H9 (cell line): Measurements from ENCODE around the gene AS3MT. TPM values are rescaled to one million over a fixed set of nuclear protein-coding genes. Genes with fewer than 3 reads are reported as not detected.
A peak's percentile ranks its signal among the peaks of the same experiment; 100 is the strongest.

ENCODE experiments used
- DNase-seq: peaks from one replicate; pipeline ENCODE4 v3.0.0-alpha.2; 2017
- H2AFZ ChIP-seq: one replicate; pipeline ENCODE4 v1.6.1; 2013; ENCODE audit warnings: mild to moderate bottlenecking, low read length, control low read depth, moderate library complexity
- H2AK5ac ChIP-seq: 2 replicates; pipeline ENCODE4 v1.6.1; 2013; ENCODE audit warnings: low read length, control low read depth, mixed read lengths; ENCODE audit not compliant: insufficient read length
- H2BK120ac ChIP-seq: one replicate; pipeline ENCODE4 v1.6.1; 2013; ENCODE audit warnings: low read depth, mild to moderate bottlenecking, low read length, control low read depth, inconsistent platforms; ENCODE audit not compliant: poor library complexity, severe bottlenecking
- H2BK12ac ChIP-seq: 2 replicates; pipeline ENCODE4 v1.6.1; 2013; ENCODE audit warnings: low read length, control low read depth, mixed read lengths, low read depth; ENCODE audit not compliant: insufficient read length
- H2BK15ac ChIP-seq: 2 replicates; pipeline ENCODE4 v1.6.1; 2013; ENCODE audit warnings: low read depth, low read length, control low read depth
- H2BK20ac ChIP-seq: one replicate; pipeline ENCODE4 v1.6.1; 2013; ENCODE audit warnings: low read depth, mild to moderate bottlenecking, low read length, control low read depth, inconsistent platforms; ENCODE audit not compliant: poor library complexity, severe bottlenecking
- H2BK5ac ChIP-seq: 2 replicates; pipeline ENCODE4 v1.6.1; 2013; ENCODE audit warnings: low read length, control low read depth, mixed read lengths; ENCODE audit not compliant: insufficient read length
- H3K14ac ChIP-seq: 2 replicates; pipeline ENCODE4 v1.6.1; 2013; ENCODE audit warnings: low read length, control low read depth; ENCODE audit not compliant: insufficient read depth
- H3K18ac ChIP-seq: 2 replicates; pipeline ENCODE4 v1.6.1; 2013; ENCODE audit warnings: low read depth, mild to moderate bottlenecking, mixed read lengths, low read length, control low read depth; ENCODE audit not compliant: insufficient read length
- H3K23ac ChIP-seq: 2 replicates; pipeline ENCODE4 v1.6.1; 2013; ENCODE audit warnings: low read length, control low read depth, mixed read lengths, low read depth; ENCODE audit not compliant: insufficient read length
- H3K23me2 ChIP-seq: 2 replicates; pipeline ENCODE4 v1.6.1; 2013; ENCODE audit warnings: low read depth, mild to moderate bottlenecking, mixed read lengths, low read length, control low read depth; ENCODE audit not compliant: insufficient read length, poor library complexity, severe bottlenecking
- H3K27ac ChIP-seq: 2 replicates; pipeline ENCODE4 v1.5.1; 2013; ENCODE audit warnings: low read length, control low read depth, mixed read lengths, low read depth; ENCODE audit not compliant: insufficient read length
- H3K27me3 ChIP-seq: 2 replicates; pipeline ENCODE4 v1.6.1; 2013; ENCODE audit warnings: low read length, control low read depth, inconsistent platforms; ENCODE audit not compliant: insufficient read depth
- H3K4ac ChIP-seq: 2 replicates; pipeline ENCODE4 v1.6.1; 2013; ENCODE audit warnings: low read depth, mild to moderate bottlenecking, control low read depth, inconsistent platforms, low read length, moderate library complexity
- H3K4me1 ChIP-seq: 2 replicates; pipeline ENCODE4 v1.6.1; 2013; ENCODE audit warnings: low read length, control low read depth, inconsistent platforms; ENCODE audit not compliant: insufficient read depth
- H3K4me2 ChIP-seq: 2 replicates; pipeline ENCODE4 v1.6.1; 2013; ENCODE audit warnings: low read length, control low read depth, mixed read lengths; ENCODE audit not compliant: insufficient read length, insufficient read depth
- H3K56ac ChIP-seq: 2 replicates; pipeline ENCODE4 v1.6.1; 2013; ENCODE audit warnings: low read depth, mild to moderate bottlenecking, mixed read lengths, low read length, control low read depth; ENCODE audit not compliant: insufficient read length
- H3K79me1 ChIP-seq: 2 replicates; pipeline ENCODE4 v1.6.1; 2013; ENCODE audit warnings: low read depth, mild to moderate bottlenecking, moderate library complexity, low read length, control low read depth, inconsistent platforms; ENCODE audit not compliant: insufficient read depth, poor library complexity, severe bottlenecking
- H3K79me2 ChIP-seq: 2 replicates; pipeline ENCODE4 v1.6.1; 2013; ENCODE audit warnings: low read length, control low read depth, inconsistent platforms; ENCODE audit not compliant: insufficient read depth
- H3K9ac ChIP-seq: 2 replicates; pipeline ENCODE4 v1.6.1; 2013; ENCODE audit warnings: low read length, control low read depth, mixed read lengths; ENCODE audit not compliant: insufficient read length; ENCODE audit errors: extremely low read depth
- H3K9me3 ChIP-seq: one replicate; pipeline ENCODE4 v1.6.1; 2013; ENCODE audit warnings: low read depth, low read length, inconsistent platforms; ENCODE audit not compliant: control insufficient read depth
- H3T11ph ChIP-seq: one replicate; pipeline ENCODE4 v1.6.1; 2013; ENCODE audit warnings: mild to moderate bottlenecking, low read length, control low read depth, inconsistent platforms
- H4K20me1 ChIP-seq: one replicate; pipeline ENCODE4 v1.6.1; 2013; ENCODE audit not compliant: control insufficient read depth, insufficient read length, insufficient read depth
- H4K5ac ChIP-seq: 2 replicates; pipeline ENCODE4 v1.6.1; 2013; ENCODE audit warnings: low read depth, mild to moderate bottlenecking, mixed read lengths, low read length, control low read depth; ENCODE audit not compliant: insufficient read length
- H4K8ac ChIP-seq: replicated peaks from 2 replicates; pipeline ENCODE4 v1.6.1; 2013; ENCODE audit warnings: low read length, control low read depth, mixed read lengths, low read depth; ENCODE audit not compliant: insufficient read length
- H4K91ac ChIP-seq: 2 replicates; pipeline ENCODE4 v1.6.1; 2013; ENCODE audit warnings: low read depth, mild to moderate bottlenecking, moderate library complexity, mixed read lengths, low read length, control low read depth; ENCODE audit not compliant: insufficient read length
- H3K27ac Mint-ChIP-seq, 3 experiments: 2 replicates in 2 of 3; 3 replicates in 1 of 3; pipeline ENCODE4 v1.8.0; 2020 to 2021; ENCODE audit warnings: mixed read lengths in 3 of 3, mild to moderate bottlenecking in 1 of 3, moderate library complexity in 1 of 3
- H3K27me3 Mint-ChIP-seq: 2 replicates; pipeline ENCODE4 v1.8.0; 2021; ENCODE audit warnings: low read depth, mild to moderate bottlenecking, moderate library complexity, mixed read lengths
- H3K36me3 Mint-ChIP-seq, 3 experiments: 2 replicates in 2 of 3; 3 replicates in 1 of 3; pipeline ENCODE4 v1.8.0; 2020 to 2021; ENCODE audit warnings: low read depth in 3 of 3, mixed read lengths in 3 of 3; ENCODE audit not compliant: insufficient read depth in 1 of 3
- H3K4me1 Mint-ChIP-seq, 2 experiments: 2 replicates each; pipeline ENCODE4 v1.8.0; 2020; ENCODE audit warnings: mixed read lengths in 2 of 2
- H3K4me3 Mint-ChIP-seq, 2 experiments: 2 replicates in 1 of 2; 3 replicates in 1 of 2; pipeline ENCODE4 v1.8.0; 2020 to 2021; ENCODE audit warnings: mild to moderate bottlenecking in 2 of 2, mixed read lengths in 2 of 2, moderate library complexity in 1 of 2
- H3K9me3 Mint-ChIP-seq, 2 experiments: 2 replicates in 1 of 2; 3 replicates in 1 of 2; pipeline ENCODE4 v1.8.0; 2020; ENCODE audit warnings: mild to moderate bottlenecking in 2 of 2, mixed read lengths in 2 of 2, moderate library complexity in 1 of 2
- WGBS: extraction: QIAGEN DNeasy Blood & Tissue Kit; methylation state at CpG from one replicate; pipeline ENCODE4 v1.1.7; 2013; ENCODE audit warnings: missing lambda C conversion rate, low lambda C conversion rate, mixed read lengths; ENCODE audit not compliant: insufficient read length; ENCODE audit errors: extremely low coverage; 5-methylcytosine and 5-hydroxymethylcytosine counted together
- total RNA-seq: library from RNA; stranded (reverse); gene quantifications from 2 replicates; pipeline ENCODE4 v1.2.1, GENCODE V29; 2021
- TF ChIP-seq, protein P1 (sequence below): fragments of 200-600 bp; sonication (generic); conservative IDR thresholded peaks from 3 replicates; pipeline ENCODE4 v1.8.0; 2021; ENCODE audit warnings: antibody characterized with exemption, mild to moderate bottlenecking

The AS3MT gene
- total RNA-seq, 1 experiment from 2014 or later, result 16.4 TPM

DNA sequence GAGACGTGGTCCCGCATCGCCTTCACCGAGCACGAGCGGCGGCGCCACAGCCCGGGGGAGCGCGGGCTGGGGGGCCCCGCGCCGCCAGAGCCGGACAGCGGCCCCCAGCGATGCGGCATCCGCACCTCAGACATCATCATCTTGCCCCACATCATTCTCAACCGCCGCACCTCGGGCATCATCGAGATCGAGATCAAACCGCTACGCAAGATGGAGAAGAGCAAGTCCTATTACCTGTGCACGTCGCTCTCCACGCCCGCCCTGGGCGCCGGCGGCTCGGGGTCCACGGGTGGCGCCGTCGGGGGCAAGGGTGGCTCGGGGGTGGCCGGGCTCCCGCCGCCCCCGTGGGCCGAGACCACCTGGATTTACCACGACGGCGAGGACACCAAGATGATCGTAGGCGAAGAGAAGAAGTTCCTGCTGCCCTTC, 49.6 kb downstream of the AS3MT start:
- no peaks in the 10 kb centered on the region; a peak in 1 of 5 replicates for H3K9me3 Mint-ChIP-seq
- H2AFZ ChIP-seq, result no peak overlapping the region
- H2BK20ac ChIP-seq, result no peak overlapping the region
- H3K4me1 Mint-ChIP-seq, result peaks cover 37 to 47% of the 10 kb centered on the region in 2 experiments
- H3K27ac Mint-ChIP-seq, result peak overlapping the region in 1 of 3 experiments; percentile 91; a peak in 2 of 7 replicates
- H3K4me2 ChIP-seq, result peak overlapping the region; percentile 73
- peak overlapping the region; percentile 87 for H3K14ac ChIP-seq
- no peak overlapping the region for H3K56ac ChIP-seq
- H3K23ac ChIP-seq, result no peak overlapping the region
- H3K9me3 ChIP-seq, result no peaks in the 10 kb centered on the region
- H2BK15ac ChIP-seq, result no peak overlapping the region
- peak overlapping the region; percentile 81 for H3K18ac ChIP-seq
- no peak overlapping the region for H4K5ac ChIP-seq
- H3K27ac ChIP-seq, result no peak overlapping the region
- H3K4ac ChIP-seq, result no peak overlapping the region
- peaks cover 26% of the 10 kb centered on the region for H3K27me3 Mint-ChIP-seq
- no peak overlapping the region for H4K8ac ChIP-seq
- DNase-seq, result no peak
- H2AK5ac ChIP-seq, result no peak overlapping the region
- peaks cover 6% of the 10 kb centered on the region; the same call in 1 of the 2 replicates for H3K27me3 ChIP-seq
- TF ChIP-seq, protein P1, sequence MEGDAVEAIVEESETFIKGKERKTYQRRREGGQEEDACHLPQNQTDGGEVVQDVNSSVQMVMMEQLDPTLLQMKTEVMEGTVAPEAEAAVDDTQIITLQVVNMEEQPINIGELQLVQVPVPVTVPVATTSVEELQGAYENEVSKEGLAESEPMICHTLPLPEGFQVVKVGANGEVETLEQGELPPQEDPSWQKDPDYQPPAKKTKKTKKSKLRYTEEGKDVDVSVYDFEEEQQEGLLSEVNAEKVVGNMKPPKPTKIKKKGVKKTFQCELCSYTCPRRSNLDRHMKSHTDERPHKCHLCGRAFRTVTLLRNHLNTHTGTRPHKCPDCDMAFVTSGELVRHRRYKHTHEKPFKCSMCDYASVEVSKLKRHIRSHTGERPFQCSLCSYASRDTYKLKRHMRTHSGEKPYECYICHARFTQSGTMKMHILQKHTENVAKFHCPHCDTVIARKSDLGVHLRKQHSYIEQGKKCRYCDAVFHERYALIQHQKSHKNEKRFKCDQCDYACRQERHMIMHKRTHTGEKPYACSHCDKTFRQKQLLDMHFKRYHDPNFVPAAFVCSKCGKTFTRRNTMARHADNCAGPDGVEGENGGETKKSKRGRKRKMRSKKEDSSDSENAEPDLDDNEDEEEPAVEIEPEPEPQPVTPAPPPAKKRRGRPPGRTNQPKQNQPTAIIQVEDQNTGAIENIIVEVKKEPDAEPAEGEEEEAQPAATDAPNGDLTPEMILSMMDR, result no peak
- peak overlapping the region; percentile 20 for H3K9ac ChIP-seq
- H2BK12ac ChIP-seq, result no peak overlapping the region
- no peak overlapping the region for H4K91ac ChIP-seq
- H3K4me3 Mint-ChIP-seq, result peak overlapping the region; percentile 92 to 93
- H4K20me1 ChIP-seq, result no peaks in the 10 kb centered on the region
- no peaks in the 10 kb centered on the region; the same call in 1 of the 2 replicates for H3K4me1 ChIP-seq
- no peak overlapping the region for H2BK5ac ChIP-seq
- peaks cover 0 to 14% (median 4%) of the 10 kb centered on the region in 3 experiments; a peak in 1 of 7 replicates for H3K36me3 Mint-ChIP-seq
- WGBS, result no CpG with 5 or more reads among the region's 49 CpGs
- H3T11ph ChIP-seq, result no peak overlapping the region
- no peak overlapping the region for H2BK120ac ChIP-seq
- H3K23me2 ChIP-seq, result peaks cover 21% of the 10 kb centered on the region
- no peaks in the 10 kb centered on the region for H3K79me2 ChIP-seq
- H3K79me1 ChIP-seq, result no peaks in the 10 kb centered on the region
